DOHH2 (cell line): Measurements from ENCODE around the gene ABCG2.

Experiments used
- H3F3A ChIP-seq: fragments of 200-600 bp; sonication (generic), shearing (Covaris generic); 2 replicates; pipeline ENCODE4 v1.6.0; 2016; ENCODE audit warnings: antibody characterized with exemption, mild to moderate bottlenecking; ENCODE audit not compliant: control insufficient read depth, insufficient read depth
- H3K27ac ChIP-seq: fragments of 200-600 bp; sonication (generic); 2 replicates; pipeline ENCODE4 v1.5.1; 2014; ENCODE audit warnings: low read depth, mild to moderate bottlenecking, low read length, moderate library complexity
- H3K27me3 ChIP-seq: fragments of 200-600 bp; sonication (generic); 2 replicates; pipeline ENCODE4 v1.6.1; 2014; ENCODE audit warnings: mild to moderate bottlenecking, low read length, mixed read lengths; ENCODE audit not compliant: control insufficient read depth
- H3K36me3 ChIP-seq: fragments of 200-600 bp; sonication (generic); 2 replicates; pipeline ENCODE4 v1.6.1; 2014; ENCODE audit warnings: mild to moderate bottlenecking, low read length, moderate library complexity, mixed read lengths; ENCODE audit not compliant: control insufficient read depth
- H3K4me1 ChIP-seq: fragments of 200-600 bp; sonication (generic); 2 replicates; pipeline ENCODE4 v1.6.1; 2014; ENCODE audit warnings: mild to moderate bottlenecking, low read length, mixed read lengths; ENCODE audit not compliant: control insufficient read depth
- H3K4me2 ChIP-seq: fragments of 200-600 bp; sonication (generic); 2 replicates; pipeline ENCODE4 v1.6.0; 2014; ENCODE audit warnings: mild to moderate bottlenecking, low read length, moderate library complexity
- H3K4me3 ChIP-seq: fragments of 200-600 bp; sonication (generic); 2 replicates; pipeline ENCODE4 v1.5.1; 2014; ENCODE audit warnings: mild to moderate bottlenecking, low read length, mixed read lengths
- H3K79me2 ChIP-seq: fragments of 200-600 bp; sonication (generic); 2 replicates; pipeline ENCODE4 v1.6.1; 2014; ENCODE audit warnings: mild to moderate bottlenecking, low read length, mixed read lengths; ENCODE audit not compliant: control insufficient read depth
- H3K9me2 ChIP-seq: fragments of 200-600 bp; sonication (generic); replicated peaks from 2 replicates; pipeline ENCODE4 v1.6.1; 2014; ENCODE audit warnings: mild to moderate bottlenecking, low read length, mixed read lengths; ENCODE audit not compliant: control insufficient read depth
- H3K9me3 ChIP-seq: fragments of 200-600 bp; sonication (generic); 2 replicates; pipeline ENCODE4 v1.6.1; 2014; ENCODE audit warnings: antibody characterized with exemption, low read length, mixed read lengths; ENCODE audit not compliant: control insufficient read depth, insufficient read depth
- H4K20me1 ChIP-seq: fragments of 200-600 bp; sonication (generic); 2 replicates; pipeline ENCODE4 v1.6.0; 2014; ENCODE audit warnings: low read depth, mild to moderate bottlenecking, antibody characterized with exemption, low read length, moderate library complexity; ENCODE audit not compliant: control insufficient read depth, insufficient read depth
- CTCF ChIP-seq: fragments of 200-600 bp; sonication (generic); IDR thresholded peaks from one replicate; pipeline ENCODE4 v1.5.1; 2014; ENCODE audit warnings: antibody characterized with exemption, mild to moderate bottlenecking, low read depth, low read length; ENCODE audit not compliant: poor library complexity, severe bottlenecking
- EZH2phosphoT487 ChIP-seq: fragments of 200-600 bp; sonication (generic); IDR thresholded peaks from 2 replicates; pipeline ENCODE4 v1.6.1; 2017; ENCODE audit warnings: borderline replicate concordance, mild to moderate bottlenecking, antibody characterized with exemption, low read length, moderate library complexity, mixed read lengths

The ABCG2 gene

DNA sequence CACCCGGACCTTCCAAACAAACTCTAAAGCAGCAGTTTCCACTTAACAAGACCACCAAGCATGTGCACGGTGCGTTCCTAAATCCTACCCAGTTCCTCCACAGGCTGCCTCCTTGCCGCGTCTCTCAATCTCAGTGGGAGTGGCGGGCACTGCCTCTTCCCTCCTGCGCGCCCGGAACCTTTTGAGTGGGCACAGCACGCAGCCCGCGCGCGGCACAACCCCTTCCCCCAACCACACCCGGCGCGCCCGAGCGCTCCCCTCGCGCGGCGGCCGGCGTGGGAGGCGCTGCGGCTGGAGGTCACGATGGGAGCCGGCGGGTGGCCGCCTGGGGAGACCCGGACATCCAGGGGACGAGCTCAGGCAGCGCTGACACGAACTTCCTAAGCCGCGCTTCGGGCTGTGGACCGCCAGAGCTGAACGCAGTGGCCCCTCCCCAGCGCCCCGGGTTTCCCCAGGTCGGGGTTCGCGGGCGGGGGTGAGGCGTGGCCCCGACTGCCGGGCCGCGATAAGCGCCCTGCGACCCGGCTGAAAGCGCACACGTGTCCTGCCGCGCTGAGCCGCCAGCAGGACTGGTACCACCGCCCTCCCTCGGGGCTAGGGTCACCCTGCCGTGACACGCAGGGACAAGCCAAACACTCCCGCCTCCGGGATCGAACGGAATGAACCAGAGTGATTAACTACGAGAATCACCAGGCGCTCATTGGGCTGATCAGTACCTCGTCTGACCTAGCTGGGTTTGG lies at the start of gene ABCG2:
Gene ABCG2 (minus strand): TSS at position 151 of the 740 bp plus-strand sequence. CDS start 18,644 bp downstream, outside the sequence.
- peaks cover 16% of the 10 kb centered on the region for H3K27me3 ChIP-seq
- no peaks in the 10 kb centered on the region for H3K9me2 ChIP-seq
- H3K79me2 ChIP-seq: no peaks in the 10 kb centered on the region
- H4K20me1 ChIP-seq: no peaks in the 10 kb centered on the region
- peak within 1 kb of the TSS; percentile 48 for H3K4me2 ChIP-seq
- H3K4me1 ChIP-seq: no peaks in the 10 kb centered on the region
- no peaks in the 10 kb centered on the region for H3F3A ChIP-seq
- TF ChIP-seq CTCF (no peak), EZH2phosphoT487 (no peak)
- H3K9me3 ChIP-seq: no peaks in the 10 kb centered on the region
- H3K36me3 ChIP-seq: no peaks in the 10 kb centered on the region
- H3K4me3 ChIP-seq: peak within 1 kb of the TSS; percentile 27
- H3K27ac ChIP-seq: no peak within 1 kb of the TSS

GRCh38 chr4:88208156-88208555 lies 49.7 kb upstream of the ABCG2 start:
- no peak overlapping the region for H3K27ac ChIP-seq
- no peaks in the 10 kb centered on the region for H3K9me2 ChIP-seq
- no peaks in the 10 kb centered on the region for H3K4me1 ChIP-seq
- no peak overlapping the region for H3K4me2 ChIP-seq
- H3K79me2 ChIP-seq: no peaks in the 10 kb centered on the region
- no peaks in the 10 kb centered on the region for H3K9me3 ChIP-seq
- H3K4me3 ChIP-seq: no peak overlapping the region
- H3K27me3 ChIP-seq: peaks cover 11% of the 10 kb centered on the region
- H4K20me1 ChIP-seq: no peaks in the 10 kb centered on the region
- H3K36me3 ChIP-seq: no peaks in the 10 kb centered on the region
- TF ChIP-seq EZH2phosphoT487: no peak
- TF ChIP-seq CTCF: no peak
- H3F3A ChIP-seq: no peaks in the 10 kb centered on the region

DNA sequence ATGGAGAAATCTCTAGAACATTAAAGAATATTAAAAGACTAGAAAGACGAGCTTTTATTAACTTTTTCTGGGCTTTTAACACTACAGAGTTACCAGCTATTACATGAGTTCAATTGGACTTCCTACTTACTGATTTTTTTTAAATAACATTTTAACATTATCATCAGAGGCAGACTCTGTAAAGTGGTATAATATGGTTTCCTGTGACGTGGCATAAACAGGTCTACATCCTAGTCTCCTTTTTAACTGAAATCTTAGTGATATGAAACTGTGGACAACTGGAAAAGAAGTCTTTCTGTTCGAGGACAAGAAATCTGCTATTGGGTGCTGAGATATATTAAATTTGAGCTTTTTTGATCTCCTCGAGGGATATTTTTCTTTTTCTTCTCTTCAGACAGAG lies 48.7 kb upstream of the ABCG2 start:
- H3K9me2 ChIP-seq: no peaks in the 10 kb centered on the region
- TF ChIP-seq CTCF: no peak
- no peak for TF ChIP-seq EZH2phosphoT487
- H3K4me1 ChIP-seq: no peaks in the 10 kb centered on the region
- no peak overlapping the region for H3K27ac ChIP-seq
- no peak overlapping the region for H3K4me3 ChIP-seq
- H3K9me3 ChIP-seq: no peaks in the 10 kb centered on the region
- no peaks in the 10 kb centered on the region for H4K20me1 ChIP-seq
- H3F3A ChIP-seq: no peaks in the 10 kb centered on the region
- H3K36me3 ChIP-seq: no peaks in the 10 kb centered on the region
- peaks cover 7% of the 10 kb centered on the region for H3K27me3 ChIP-seq
- H3K4me2 ChIP-seq: no peak overlapping the region
- no peaks in the 10 kb centered on the region for H3K79me2 ChIP-seq
